Activated CD4-positive, alpha-beta T cell treated with anti-CD3 and anti-CD28 coated beads for 1 hour (primary cell): ENCODE measurements around the gene BTBD19.
"Not testable (repeated sequence)": the region's sequence is repeated elsewhere in the genome, so short reads cannot be mapped to it uniquely, and the experiment has no call there.

Source experiments
- DNase-seq: peaks from one replicate; pipeline ENCODE4 v3.0.0-alpha.2; 2020

The BTBD19 gene

GRCh38 chr1:44808063-44808937, at the start of gene BTBD19:
Gene BTBD19 (plus strand): TSS chr1:44808523. CDS start chr1:44808821, 298 bp downstream.
- no peak for DNase-seq

DNA sequence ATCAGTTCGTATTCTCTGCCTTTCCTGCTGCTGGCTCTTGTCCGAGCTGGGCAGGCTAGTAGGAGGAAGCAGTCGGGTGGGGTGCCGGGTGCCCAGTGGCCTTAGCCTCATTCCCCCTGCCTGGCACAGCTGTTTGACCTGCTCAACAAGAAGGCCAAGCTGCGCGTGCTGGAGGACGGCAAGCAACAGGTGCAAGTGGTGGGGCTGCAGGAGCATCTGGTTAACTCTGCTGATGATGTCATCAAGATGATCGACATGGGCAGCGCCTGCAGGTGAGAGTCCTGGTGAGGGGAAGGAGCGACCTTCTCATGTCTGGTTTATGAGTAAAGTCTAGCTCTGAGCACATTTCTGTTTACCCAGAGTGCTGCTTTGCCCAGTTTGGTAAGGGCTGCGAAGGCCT, 49.2 kb upstream of the BTBD19 start:
- no peak for DNase-seq

- DNase-seq: no peak
Measured at GRCh38 chr1:44760876-44761275, 47.4 kb upstream of the BTBD19 start.

- DNase-seq: not testable (repeated sequence)
Measured at GRCh38 chr1:44766421-44766820, 41.9 kb upstream of the BTBD19 start.

DNA sequence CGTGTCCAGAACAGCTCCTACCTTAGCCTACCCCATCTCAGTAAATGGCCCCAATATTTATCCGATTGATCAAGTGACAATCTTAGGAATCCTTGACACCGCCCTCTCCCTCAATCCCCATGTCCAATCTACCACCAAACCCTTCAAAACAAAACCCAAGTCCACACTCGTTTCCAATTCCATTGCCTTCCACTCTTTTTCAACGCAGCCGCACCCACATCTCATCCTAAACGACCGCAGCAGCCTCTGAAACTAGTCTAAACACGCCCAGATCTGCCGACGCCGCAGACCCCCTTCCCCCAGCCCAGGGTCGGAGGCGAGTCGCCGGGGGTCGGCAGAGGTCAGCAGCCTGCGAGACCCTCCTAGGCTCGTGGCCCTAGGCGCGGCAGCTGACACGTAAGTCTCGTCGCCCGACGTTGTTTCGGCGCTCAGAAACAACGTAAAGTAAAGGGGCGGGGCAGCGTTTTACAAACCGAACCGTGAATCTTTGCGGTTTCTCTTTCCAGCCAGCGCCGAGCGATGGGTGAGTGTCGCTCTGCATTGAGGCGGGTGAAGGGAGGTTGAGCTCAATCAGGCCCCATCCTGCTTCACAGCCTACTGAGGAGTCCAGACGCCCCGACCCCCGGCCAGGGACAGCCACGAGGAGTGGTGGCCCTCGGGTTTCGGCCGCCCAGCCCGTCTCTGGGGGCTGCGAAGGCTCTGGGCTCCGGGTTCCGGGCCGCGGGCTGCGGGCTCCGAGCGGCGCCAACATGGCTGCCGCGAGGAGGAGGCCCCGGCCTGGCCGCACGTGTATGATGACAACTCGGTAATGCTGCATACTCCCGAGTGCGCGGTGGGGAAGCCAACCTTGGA, 33.0 kb upstream of the BTBD19 start, which contains the start of gene RPS8:
TSS of gene RPS8 (plus strand) at position 463 of the 852 bp plus-strand sequence. CDS start at position 520, 57 bp downstream.
- DNase-seq: peak; percentile 84

DNA sequence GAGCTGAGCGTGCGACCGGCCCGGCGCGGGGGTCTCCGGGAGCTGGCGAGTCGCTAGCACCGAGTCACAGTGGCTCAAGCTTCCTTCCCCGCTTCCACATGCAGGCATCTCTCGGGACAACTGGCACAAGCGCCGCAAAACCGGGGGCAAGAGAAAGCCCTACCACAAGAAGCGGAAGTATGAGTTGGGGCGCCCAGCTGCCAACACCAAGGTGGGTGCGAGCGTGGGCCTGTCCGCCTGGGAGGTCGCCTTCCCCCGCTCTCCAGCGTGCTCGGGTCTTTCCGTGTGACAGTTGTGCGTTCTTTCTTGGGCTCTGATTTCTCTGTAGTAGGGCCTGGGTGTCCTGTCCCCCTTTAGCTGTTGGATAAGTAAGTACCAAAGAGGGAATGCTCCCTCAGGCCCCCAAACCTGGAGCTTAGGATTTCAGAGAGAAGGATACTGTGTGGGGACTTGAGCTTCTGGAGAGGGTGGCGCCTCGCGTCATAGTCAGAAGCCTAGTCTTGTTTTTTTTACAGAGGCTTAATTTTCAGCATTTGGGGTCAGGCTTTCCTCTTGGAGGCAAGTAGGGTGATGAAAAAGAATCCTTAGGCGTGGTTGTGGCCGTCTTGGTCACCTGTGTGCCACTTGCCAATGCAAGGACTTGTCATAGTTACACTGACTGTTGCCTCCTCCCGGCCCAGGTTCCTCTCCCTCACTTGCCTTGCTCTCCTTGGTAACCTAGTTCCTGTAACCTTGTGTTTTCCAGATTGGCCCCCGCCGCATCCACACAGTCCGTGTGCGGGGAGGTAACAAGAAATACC, 32.2 kb upstream of the BTBD19 start:
- peak; percentile 32 for DNase-seq

GRCh38 chr1:44776730-44777068, 31.6 kb upstream of the BTBD19 start:
- no peak for DNase-seq

- DNase-seq: no peak
Measured at GRCh38 chr1:44777547-44777946, 30.8 kb upstream of the BTBD19 start.

DNA sequence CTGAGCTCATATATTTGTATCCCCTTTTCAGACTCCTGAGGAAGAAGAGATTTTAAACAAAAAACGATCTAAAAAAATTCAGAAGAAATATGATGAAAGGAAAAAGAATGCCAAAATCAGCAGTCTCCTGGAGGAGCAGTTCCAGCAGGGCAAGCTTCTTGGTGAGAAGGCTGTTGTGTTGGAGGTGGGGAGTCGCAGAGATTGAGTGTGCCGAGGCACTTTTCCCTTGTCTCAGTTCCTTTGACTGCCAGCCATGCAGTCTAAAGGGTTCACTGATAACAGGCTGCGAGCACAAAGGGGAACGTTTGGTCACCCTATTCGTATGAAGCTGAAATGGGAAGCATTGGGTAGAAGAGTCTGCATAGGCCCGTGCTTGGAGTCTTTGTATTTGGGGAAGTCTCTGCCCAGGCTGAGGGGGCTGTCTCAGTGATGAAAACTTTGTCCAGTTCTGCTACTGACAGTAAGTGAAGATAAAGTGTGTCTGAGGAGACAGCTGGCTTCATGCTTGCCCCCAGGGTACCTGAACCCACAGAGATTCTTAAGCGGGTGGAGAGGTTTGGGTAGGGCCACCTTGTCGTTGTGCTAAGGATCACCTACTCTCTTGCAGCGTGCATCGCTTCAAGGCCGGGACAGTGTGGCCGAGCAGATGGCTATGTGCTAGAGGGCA, 30.2 kb upstream of the BTBD19 start:
- DNase-seq: no peak

GRCh38 chr1:44778705-44779576, 29.4 kb upstream of the BTBD19 start:
- DNase-seq: no peak

GRCh38 chr1:44780583-44781121, 27.7 kb upstream of the BTBD19 start:
- DNase-seq: no peak

- DNase-seq: no peak
Measured at GRCh38 chr1:44783697-44784093, 24.6 kb upstream of the BTBD19 start.

DNA sequence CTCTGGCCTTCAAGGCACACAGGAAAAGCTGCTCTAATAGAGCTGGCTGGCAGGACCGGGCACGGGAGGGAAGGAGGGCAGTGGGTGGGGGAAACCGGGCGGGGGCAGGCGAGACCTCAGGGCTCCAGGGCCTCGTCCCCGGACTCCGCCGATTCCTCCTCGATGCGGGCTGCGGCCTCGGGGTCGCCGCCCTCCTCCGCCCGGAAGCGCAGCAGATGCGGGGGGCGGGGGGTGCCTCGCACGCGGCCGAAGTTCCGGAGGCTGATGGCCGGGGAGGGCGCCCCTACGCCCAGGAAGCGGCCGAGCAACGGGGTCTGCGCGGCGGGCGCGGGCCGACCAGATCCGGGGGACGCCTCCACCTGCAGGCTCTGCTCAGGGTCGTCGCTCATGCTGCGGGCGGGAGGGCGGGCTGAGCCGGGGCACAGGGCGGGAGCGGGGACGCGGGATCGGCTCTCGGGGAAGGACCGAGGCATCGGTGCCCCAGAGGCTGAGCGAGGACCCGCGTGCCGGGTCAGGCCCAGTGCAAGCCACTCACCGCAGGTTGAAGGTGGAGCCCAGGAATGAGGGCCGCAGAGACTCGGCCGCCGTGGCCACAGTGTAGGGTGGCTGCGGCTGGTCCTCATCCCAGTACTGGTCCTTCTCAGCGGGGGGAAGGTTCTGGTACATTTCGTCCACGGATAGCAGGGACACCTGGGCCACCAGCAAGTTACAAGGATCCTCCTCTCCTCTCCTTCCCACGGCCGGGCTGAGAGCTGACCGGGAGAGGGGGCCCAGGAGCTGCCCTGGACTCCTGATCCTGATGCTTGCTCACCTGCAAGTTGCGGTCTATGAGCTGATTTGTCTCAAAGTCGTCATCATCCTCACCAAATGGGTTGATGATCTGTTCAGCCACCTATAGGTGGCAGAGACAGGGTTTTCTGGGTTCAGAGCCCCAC, 24.0 kb upstream of the BTBD19 start:
- DNase-seq: no peak

DNA sequence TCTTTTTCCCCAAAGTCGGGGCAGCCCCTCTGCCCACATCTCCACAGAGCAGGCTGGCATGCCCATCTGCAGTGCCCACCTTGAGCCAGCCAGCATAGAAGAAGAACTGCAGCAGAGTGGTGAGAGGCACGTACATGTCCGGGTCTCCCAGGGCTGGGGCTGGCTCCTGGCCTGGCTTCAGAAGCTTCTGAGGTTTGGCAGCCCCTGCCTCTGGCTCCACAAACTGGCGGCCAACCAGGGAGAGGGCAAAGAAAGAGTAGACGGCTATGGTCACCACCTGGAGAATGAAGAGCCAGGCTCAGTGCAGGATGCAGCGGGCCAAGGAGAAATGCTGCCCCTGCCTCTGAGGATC, 23.3 kb upstream of the BTBD19 start:
- no peak for DNase-seq

DNA sequence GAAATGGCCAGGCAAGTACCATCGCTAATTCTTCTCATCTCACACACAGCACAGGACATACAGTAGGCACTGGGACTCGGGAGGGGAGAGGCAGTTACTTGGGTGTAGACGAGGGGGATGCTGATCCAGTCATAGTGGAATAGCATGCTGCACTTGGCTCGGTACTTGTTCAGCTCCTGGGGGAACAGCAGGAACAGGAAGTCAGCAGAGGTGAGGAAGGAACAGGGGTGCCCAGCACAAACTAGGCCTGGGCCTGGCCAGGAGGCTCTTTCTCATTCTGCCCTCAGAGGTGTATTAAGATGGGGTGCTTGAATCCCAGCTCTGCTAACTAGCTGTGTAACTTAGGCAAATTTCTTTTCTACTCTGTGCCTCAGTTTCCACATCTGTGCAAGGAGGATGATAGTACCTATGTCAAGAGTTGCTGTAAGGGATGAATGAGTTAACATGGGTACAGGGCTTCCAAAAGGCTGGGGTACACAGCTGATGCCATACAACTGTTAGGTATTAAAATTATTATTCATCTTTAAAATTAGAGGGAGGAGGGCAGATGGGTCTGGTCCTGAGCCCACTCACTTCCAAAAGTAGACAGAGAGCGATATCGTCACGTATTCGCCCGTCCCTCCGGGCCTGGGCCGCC, 22.7 kb upstream of the BTBD19 start:
- no peak for DNase-seq

- DNase-seq: peak; percentile 67
Measured at GRCh38 chr1:44786138-44786840, 22.0 kb upstream of the BTBD19 start.

DNA sequence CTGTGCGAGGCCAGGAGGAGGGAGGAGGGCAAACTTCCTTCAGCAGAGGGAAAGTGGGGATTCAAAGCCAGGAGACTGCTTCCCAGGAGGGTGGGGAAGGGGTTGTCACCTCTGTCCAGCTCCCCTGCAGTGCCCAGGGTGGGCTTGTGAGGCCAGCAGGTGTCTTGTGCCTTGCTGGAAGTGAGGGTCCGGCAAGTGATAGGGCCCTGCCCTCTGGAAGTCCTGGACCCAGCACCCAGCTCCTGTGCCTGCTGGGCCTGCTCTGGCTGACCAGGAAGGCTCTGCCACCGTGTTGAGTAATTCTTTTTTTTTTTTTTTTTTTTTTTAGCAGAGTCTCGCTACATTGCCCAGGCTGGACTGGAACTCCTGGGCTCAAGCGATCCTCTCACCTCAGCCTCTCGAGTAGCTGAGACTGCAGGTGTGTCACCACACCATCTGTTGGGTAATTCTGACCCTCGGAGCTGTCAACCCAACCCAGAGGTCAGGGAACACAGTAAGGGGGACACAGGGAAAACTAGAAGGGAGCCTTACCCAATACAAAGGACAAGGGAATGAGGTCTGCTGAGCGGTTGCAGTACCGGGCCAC, 21.4 kb upstream of the BTBD19 start:
- DNase-seq: no peak

DNA sequence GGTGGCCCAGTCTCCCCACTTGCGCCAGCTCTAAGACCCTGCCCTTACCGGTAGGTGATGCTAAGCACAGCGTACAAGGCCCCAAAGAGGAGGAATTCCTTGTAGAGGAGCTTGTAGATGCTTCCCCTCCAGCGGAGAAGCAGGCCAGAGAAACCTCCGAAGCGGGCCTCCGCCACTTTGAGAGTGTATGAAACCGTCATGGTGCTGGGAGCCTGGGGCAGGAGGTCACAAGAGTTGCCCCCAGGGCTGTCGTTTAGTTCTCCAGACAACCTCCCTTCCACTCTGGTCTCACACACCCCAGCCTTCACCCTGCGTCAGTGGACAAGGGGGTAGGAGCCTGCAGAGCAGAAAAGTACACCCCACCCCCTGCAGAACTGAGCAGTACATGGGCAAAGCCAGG, 20.8 kb upstream of the BTBD19 start:
- no peak for DNase-seq
